HG02870 (cell line): ENCODE measurements around the gene ROBO2.

Source experiments
- ATAC-seq: cut with Tn5 transposase; IDR thresholded peaks from one replicate; pipeline ENCODE4 v1.9.1; 2021; ENCODE audit warnings: mild to moderate bottlenecking, moderate library complexity; ENCODE audit not compliant: unreplicated experiment

Gene ROBO2

GRCh38 chr3:77186319-77186718 is 146.4 kb downstream of the ROBO2 start:
- no peak for ATAC-seq

- no peak for ATAC-seq
These were observed 146.8 kb downstream of the ROBO2 start for GRCh38 chr3:77186728-77187127.

GRCh38 chr3:77188210-77188609 is 148.3 kb downstream of the ROBO2 start:
- ATAC-seq, result no peak

- no peak for ATAC-seq
These were observed 149.4 kb downstream of the ROBO2 start for GRCh38 chr3:77189258-77189657.

- no peak for ATAC-seq
These were observed 149.8 kb downstream of the ROBO2 start for GRCh38 chr3:77189684-77190083.

- no peak for ATAC-seq
These were observed 150.5 kb downstream of the ROBO2 start for GRCh38 chr3:77190374-77190773.

GRCh38 chr3:77191014-77191413 is 151.1 kb downstream of the ROBO2 start:
- ATAC-seq, result no peak

- ATAC-seq, result no peak
These were observed 151.7 kb downstream of the ROBO2 start for GRCh38 chr3:77191640-77192039.

GRCh38 chr3:77195766-77196545 is 156.1 kb downstream of the ROBO2 start:
- no peak for ATAC-seq

- ATAC-seq, result no peak
These were observed 157.5 kb downstream of the ROBO2 start for GRCh38 chr3:77197408-77197807.

- no peak for ATAC-seq
These were observed 164.0 kb downstream of the ROBO2 start for GRCh38 chr3:77203851-77204250.

GRCh38 chr3:77204788-77205187 is 164.9 kb downstream of the ROBO2 start:
- no peak for ATAC-seq

GRCh38 chr3:77207753-77208152 is 167.9 kb downstream of the ROBO2 start:
- no peak for ATAC-seq

GRCh38 chr3:77222701-77223100 is 182.8 kb downstream of the ROBO2 start:
- no peak for ATAC-seq

GRCh38 chr3:77227567-77227966 is 187.7 kb downstream of the ROBO2 start:
- no peak for ATAC-seq

GRCh38 chr3:77232557-77232956 is 192.7 kb downstream of the ROBO2 start:
- ATAC-seq, result no peak

GRCh38 chr3:77234004-77234403 is 194.1 kb downstream of the ROBO2 start:
- ATAC-seq, result no peak

GRCh38 chr3:77236118-77236517 is 196.2 kb downstream of the ROBO2 start:
- no peak for ATAC-seq

GRCh38 chr3:77240072-77240650 is 200.3 kb downstream of the ROBO2 start:
- no peak for ATAC-seq

- ATAC-seq, result no peak
These were observed 202.5 kb downstream of the ROBO2 start for GRCh38 chr3:77242371-77242770.

- no peak for ATAC-seq
These were observed 205.1 kb downstream of the ROBO2 start for GRCh38 chr3:77244981-77245380.

GRCh38 chr3:77247061-77247460 is 207.2 kb downstream of the ROBO2 start:
- no peak for ATAC-seq

- ATAC-seq, result no peak
These were observed 207.9 kb downstream of the ROBO2 start for GRCh38 chr3:77247817-77248216.
